ENCODE measurements around the gene PEMT.
A peak's percentile ranks its signal among the peaks of the same experiment; 100 is the strongest.
"Not testable (repeated sequence)": the region's sequence is repeated elsewhere in the genome, so short reads cannot be mapped to it uniquely, and the experiment has no call there.

Gene PEMT

DNA sequence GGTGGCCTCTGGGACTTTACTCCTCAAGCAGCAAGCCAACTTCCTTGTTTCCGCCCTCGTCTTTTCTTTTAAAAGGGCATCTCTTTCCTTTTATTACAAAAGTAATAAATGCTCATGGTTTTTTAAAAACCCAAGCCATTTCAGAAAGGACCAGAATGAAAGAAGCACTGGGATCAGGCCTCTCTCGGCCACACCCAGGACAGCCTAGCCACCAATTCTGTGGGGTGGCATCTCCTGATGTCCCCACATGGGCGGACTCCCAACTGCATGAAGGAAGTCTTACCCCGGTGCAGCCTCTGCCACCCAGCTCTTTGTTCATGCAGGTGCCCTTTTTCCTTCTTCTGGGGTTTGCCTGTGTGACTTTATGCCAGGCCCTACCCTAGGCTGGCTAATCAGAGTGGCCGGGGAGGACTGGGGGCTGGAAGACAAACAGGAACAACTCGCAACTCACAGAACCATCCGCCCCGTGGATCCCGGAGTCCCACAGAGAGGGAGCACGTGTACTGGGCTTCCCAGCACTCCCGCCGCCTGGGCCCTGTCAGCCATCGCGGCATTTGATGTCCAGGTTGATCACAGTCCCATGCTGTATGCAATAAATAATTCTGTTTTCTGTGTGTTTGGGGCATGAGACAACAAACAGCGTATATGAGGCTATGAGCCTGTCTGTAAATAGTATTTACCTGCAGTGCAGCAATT, 92.8 kb downstream of the PEMT start:
- no peak for DNase-seq

DNA sequence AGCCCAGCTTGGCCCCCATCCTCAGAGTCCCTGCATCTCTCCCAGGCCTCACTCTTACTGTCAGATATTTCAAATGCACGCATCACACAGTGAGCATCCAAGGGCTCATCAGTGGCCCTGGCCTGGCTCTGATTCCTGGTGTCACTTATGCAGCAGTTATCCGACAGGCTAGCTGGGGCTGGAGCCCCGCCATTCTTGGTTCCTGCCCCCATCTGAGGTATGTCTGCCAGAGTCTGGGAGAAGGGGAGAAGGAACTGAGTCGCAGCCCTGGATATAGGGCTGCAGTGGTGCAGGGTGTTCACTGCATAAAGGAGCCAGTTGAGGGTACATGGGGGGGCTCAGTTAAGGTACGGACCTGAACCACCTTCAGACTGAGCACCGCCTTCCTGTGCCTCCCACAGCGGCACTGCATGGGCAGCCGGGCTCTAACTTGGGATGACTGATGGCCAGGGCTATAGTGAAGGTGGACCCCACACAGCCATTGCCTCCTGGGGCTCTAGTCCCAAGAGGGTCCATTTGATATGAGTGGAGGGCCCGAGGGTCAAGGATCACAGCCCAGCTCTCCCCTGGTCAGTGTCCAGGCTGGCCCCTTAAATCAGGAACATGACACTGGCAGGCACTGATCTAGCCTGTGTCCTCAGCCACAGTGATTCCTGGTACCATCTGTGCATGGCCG, 93.5 kb downstream of the PEMT start:
- no peak for DNase-seq

- DNase-seq = no peak
Observed at GRCh38 chr17:17497065-17497844, 94.3 kb downstream of the PEMT start.

GRCh38 chr17:17496189-17497064, 95.1 kb downstream of the PEMT start, which contains the start of gene RASD1:
Gene RASD1, minus strand, starts transcription at chr17:17496395. Its CDS starts 214 bp downstream, at chr17:17496181.
- peak; percentile 54 to 61 for DNase-seq

GRCh38 chr17:17495536-17496188, 95.8 kb downstream of the PEMT start:
- no peak for DNase-seq

DNA sequence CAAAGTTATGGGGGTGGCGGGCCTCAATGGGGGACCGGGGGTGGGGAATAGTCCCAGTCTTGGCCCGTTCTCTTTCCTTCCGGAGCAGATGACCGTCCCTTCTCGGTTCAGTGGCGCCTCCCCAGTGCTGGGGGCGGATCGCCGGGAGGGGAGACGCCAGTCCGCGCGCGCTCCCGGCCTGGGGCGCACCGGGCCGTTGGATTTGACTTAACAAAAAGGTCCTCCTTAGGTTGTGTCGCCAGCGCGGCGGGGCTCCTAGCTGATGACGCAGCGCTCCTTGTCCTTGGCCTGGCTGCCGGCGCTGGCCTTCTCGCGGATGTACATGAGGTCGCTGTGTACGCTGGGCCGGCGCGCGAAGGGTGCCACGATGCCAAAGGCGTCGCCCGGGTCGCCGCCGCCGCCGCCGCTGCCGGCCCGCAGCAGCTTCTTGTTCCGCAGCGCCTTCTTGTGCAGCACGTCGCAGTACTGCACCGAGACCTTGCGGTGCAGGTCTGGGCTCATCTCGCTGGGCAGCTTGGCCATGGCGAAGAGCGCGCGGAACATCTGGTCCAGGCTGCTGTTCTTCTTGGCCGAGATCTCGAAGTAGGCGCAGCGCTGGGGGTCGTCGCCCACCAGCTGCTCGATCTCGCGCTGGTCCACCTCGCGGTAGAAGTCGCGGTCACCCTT, 96.5 kb downstream of the PEMT start:
- DNase-seq = peak in 1 of 2 experiments; percentile 8

DNA sequence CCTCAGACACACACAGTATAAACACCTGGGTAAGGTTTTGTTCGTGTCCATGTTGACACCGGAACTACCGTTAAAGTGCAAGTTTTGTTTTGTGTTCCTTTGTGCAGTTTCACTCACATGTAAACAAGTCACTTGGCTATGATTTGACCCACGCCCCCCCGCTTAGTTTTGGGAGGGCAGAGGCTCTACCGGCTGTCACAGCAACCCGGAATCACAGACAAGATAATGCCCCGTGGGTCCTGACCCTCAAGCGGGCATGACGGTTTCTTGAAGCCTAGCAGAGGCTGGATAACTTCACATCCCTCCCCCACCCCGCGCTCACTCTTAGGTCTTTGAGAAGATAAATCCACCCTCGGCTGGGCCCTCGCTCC, 97.0 kb downstream of the PEMT start:
- no peak for DNase-seq

DNA sequence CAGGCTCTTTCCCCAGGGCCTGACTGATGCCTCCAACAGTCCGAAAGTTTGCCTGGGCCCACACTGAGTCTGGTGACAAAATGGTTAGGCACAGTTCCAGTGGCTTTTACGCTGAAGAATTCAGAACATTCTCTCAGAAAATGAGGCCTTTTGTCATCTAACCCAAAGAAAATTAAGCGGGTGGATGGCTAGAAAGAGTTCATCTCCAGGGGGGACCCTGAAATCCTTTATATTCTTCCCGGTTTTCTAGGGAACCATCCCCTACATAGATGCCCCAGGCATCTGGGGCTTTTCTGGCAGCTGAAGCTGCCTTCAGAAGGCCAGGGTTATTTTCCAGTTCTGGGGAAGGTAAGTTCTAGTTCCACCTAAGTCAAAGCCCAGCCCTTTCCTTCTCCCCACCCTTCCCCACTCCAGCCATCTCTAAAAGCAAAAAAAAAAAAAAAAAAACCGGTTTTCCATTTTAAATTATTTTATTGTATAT, 97.5 kb downstream of the PEMT start:
- DNase-seq = no peak

DNA sequence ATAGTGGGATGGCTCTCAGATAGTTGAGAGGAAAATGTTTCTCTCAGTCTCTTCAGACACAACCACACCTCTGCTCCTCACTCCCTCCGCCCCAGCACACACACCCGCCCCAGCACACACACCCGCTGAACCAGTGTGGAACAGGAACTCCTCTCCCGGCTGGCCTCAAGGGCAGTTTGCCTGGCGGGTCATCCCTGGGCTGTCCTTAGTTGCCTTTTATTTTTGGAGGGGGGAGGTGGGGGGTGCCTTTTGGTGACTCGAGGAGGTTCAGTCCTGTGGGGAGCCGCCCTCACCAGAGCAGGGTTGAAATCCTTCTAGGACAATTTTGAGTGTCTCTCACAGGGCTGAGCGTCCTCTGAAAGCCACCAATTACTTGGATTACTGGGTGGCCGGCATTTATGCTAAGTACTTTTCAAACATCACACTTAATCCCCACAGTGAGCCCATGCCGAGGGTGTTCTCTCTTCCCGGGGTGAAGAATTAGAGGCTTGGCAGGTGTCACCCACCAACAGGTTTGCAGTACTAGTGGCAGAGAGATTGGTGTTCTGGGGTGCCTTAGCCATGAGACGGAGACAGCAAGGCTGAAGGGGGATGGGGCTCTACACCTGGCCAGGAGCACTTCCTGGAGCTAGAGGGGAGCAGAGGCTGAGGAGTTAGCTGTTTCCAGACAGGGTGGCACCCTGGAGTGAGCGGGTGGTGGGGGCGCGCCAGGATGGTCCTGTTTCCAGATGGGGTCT, 98.1 kb downstream of the PEMT start:
- no peak for DNase-seq

DNA sequence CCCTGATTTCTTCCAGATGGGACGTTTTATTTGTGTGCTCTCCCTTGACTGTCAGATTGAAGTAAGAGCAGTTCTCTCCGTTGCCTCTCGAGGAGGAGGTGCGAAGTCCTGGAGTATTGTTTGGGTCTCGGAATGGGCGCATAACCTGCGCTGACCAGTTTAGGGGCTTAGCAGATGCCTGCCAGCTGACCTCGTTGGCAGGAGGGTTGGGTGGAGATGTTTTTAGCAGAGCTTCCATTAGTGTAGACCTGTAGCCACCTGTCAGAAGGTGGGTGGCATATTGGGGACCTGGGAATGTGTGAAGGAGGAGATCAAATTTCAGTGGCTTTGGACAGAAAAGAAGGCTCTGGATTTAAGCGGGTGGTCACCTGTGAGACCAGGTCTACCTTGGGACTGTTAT, 98.9 kb downstream of the PEMT start:
- DNase-seq = no peak

DNA sequence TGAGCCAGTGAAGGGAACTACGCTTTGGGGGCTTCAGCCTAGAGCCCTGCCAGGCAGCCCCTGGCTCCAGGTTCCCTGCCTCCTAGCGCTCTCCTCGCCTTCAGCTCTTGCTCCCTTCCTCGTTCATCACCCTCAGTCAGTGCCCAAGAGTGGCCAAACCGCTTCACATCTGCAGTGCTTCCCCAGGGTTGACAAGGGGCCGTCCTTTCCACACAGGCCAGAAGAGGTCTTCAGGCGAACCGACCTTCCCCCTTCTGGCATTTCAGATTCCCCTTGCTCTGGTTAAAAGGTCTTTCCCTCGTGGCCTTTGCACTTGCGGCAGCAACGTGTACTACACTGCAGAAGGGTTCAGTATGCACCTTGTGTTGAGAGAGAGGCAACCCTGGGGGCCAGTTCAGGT, 99.4 kb downstream of the PEMT start:
- DNase-seq = no peak

GRCh38 chr17:17491546-17491988, 99.9 kb downstream of the PEMT start:
- DNase-seq = no peak

- no peak for DNase-seq
Observed at GRCh38 chr17:17491031-17491471, 100.5 kb downstream of the PEMT start.

DNA sequence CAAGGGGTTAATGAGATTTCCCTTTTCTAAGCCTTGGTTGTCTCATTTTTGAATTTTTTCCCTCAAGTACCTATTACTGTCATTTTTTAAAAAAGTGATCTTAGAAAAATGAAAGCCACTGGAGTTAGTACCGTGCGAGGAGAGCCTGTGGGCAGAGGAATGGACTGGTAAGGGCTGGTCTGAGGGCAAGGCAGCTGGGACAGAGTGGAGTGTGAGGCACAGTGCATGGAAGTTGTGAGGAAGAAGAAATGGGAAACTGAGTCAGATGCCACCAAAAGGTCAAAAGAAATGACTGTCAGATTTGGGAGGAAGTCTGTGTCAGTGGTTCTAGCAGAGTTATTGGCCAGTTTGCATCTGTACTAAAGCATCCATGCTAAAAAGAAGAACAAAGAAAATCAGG, 103.5 kb downstream of the PEMT start:
- DNase-seq = no peak

DNA sequence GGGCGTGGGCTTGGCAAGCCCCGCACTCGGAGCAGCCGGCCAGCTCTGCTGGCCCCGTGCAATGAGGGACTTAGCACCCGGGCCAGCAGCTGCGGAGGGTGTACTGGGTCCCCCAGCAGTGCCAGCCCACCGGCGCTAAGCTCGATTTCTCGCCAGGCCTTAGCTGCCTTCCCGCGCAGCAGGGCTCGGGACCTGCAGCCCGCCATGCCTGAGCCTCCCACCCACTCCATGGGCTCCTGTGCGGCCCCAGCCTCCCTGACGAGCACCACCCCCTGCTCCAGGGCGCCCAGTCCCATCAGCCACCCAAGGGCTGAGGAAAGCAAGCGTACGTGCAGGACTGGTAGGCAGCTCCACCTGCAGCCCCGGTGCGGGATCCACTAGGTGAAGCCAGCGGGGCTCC, 105.1 kb downstream of the PEMT start:
- not testable (repeated sequence) for DNase-seq

- no peak for DNase-seq
Observed at GRCh38 chr17:17485420-17485819, 106.1 kb downstream of the PEMT start.

- no peak for DNase-seq
Observed at GRCh38 chr17:17484451-17484899, 107.0 kb downstream of the PEMT start.

DNA sequence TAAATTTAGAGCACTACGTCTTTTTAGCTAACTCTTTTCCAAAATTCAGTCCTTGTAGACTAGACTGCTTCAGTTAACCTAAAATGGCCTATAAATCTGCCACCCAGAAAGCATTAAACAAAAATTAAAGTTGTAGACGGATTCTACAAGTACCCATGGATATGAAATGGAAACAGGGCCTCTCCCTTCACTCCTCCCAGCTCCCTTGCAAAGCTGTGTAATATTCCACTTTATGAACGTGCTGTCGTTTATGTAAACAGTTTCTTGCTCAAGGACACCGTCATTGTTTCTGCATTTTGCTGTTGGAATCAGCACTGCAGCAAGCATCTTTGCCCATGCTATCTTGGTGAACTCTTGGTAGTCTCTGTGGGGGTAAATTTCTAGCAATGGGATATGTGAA, 109.6 kb downstream of the PEMT start:
- no peak for DNase-seq

DNA sequence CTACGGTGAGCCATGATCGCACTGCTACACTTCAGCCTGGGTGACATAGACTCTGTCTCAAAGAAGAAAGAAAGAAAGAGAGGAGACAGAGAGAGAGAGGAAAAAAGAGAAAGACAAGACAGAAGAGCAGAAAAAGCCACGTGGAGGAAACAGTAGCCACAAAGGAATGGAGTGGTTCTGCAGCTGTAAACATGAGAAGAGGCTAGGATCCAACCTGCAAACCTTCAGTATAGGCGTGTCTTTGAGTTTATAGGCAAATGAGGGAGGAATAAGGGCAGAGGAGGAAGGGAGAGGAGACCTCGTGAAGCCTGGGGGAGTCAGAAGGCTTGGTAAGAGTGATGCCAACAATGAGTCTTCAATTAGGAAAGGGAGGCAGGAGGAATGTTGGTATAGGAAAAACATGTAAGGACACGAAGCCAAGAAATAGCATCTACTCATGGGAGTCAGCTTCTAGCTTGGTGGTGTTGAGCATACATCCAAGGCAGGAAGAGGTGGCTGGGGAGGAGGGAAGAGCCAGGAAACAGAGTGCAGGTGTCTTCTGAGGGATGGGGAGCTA, 110.8 kb downstream of the PEMT start:
- no peak for DNase-seq

DNA sequence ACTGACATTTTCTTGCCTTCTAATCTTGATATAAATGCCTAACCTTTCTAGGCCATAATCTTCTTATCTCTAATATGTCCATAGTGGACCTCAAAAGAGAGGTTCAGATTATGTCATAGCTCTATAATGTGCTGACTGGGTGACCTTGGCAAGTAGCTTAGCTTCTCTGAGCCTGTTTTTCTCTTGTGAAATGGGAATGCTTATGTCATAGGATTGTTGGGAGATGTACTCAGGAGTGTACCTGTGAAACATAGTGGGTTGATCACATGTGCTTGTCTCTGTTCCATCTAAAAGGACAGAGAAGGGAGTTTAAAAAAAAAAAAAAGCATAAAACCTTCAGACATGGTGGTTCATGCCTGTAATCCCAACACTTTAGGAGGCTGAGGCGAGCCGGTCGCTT, 112.3 kb downstream of the PEMT start:
- no peak for DNase-seq
